ENCODE results near the gene TLE4.

The TLE4 gene

GRCh38 chr9:79701651-79702050, 129.9 kb downstream of the TLE4 start:
- no peak for TF ChIP-seq GATA3 (IDR thresholded peaks at IDR 0.05; ENCODE audit: low read depth, low read length)
- no peak for TF ChIP-seq GATA2 (IDR thresholded peaks at IDR 0.05; ENCODE audit: low read depth, low read length)

- TF ChIP-seq GATA2 (IDR thresholded peaks at IDR 0.05; ENCODE audit: low read depth, low read length): no peak
- no peak for TF ChIP-seq GATA3 (IDR thresholded peaks at IDR 0.05; ENCODE audit: low read depth, low read length)
Measured at GRCh38 chr9:79705704-79706103, 133.9 kb downstream of the TLE4 start.

- no peak for TF ChIP-seq GATA3 (IDR thresholded peaks at IDR 0.05; ENCODE audit: low read depth, low read length)
- no peak for TF ChIP-seq GATA2 (IDR thresholded peaks at IDR 0.05; ENCODE audit: low read depth, low read length)
Measured at GRCh38 chr9:79706512-79706911, 134.7 kb downstream of the TLE4 start.

GRCh38 chr9:79707589-79707988, 135.8 kb downstream of the TLE4 start:
- TF ChIP-seq GATA2 (IDR thresholded peaks at IDR 0.05; ENCODE audit: low read depth, low read length) (no peak), GATA3 (IDR thresholded peaks at IDR 0.05; ENCODE audit: low read depth, low read length) (no peak)

- TF ChIP-seq GATA3 (IDR thresholded peaks at IDR 0.05; ENCODE audit: low read depth, low read length) (no peak), GATA2 (IDR thresholded peaks at IDR 0.05; ENCODE audit: low read depth, low read length) (no peak)
Measured at GRCh38 chr9:79708541-79708940, 136.8 kb downstream of the TLE4 start.

GRCh38 chr9:79709743-79710674, 138.2 kb downstream of the TLE4 start:
- TF ChIP-seq GATA3 (IDR thresholded peaks at IDR 0.05; ENCODE audit: low read depth, low read length) (no peak), GATA2 (IDR thresholded peaks at IDR 0.05; ENCODE audit: low read depth, low read length) (no peak)

GRCh38 chr9:79711874-79712273, 140.1 kb downstream of the TLE4 start:
- TF ChIP-seq GATA2 (IDR thresholded peaks at IDR 0.05; ENCODE audit: low read depth, low read length): no peak
- no peak for TF ChIP-seq GATA3 (IDR thresholded peaks at IDR 0.05; ENCODE audit: low read depth, low read length)

GRCh38 chr9:79719021-79719420, 147.3 kb downstream of the TLE4 start:
- no peak for TF ChIP-seq GATA2 (IDR thresholded peaks at IDR 0.05; ENCODE audit: low read depth, low read length)
- TF ChIP-seq GATA3 (IDR thresholded peaks at IDR 0.05; ENCODE audit: low read depth, low read length): no peak

- TF ChIP-seq GATA3 (IDR thresholded peaks at IDR 0.05; ENCODE audit: low read depth, low read length): no peak
- no peak for TF ChIP-seq GATA2 (IDR thresholded peaks at IDR 0.05; ENCODE audit: low read depth, low read length)
Measured at GRCh38 chr9:79719989-79720388, 148.2 kb downstream of the TLE4 start.

GRCh38 chr9:79731171-79731890, 159.6 kb downstream of the TLE4 start:
- TF ChIP-seq GATA3 (IDR thresholded peaks at IDR 0.05; ENCODE audit: low read depth, low read length): no peak
- no peak for TF ChIP-seq GATA2 (IDR thresholded peaks at IDR 0.05; ENCODE audit: low read depth, low read length)

GRCh38 chr9:79735023-79735779, 163.4 kb downstream of the TLE4 start:
- TF ChIP-seq GATA2 (IDR thresholded peaks at IDR 0.05; ENCODE audit: low read depth, low read length) (no peak), GATA3 (IDR thresholded peaks at IDR 0.05; ENCODE audit: low read depth, low read length) (no peak)

- no peak for TF ChIP-seq GATA2 (IDR thresholded peaks at IDR 0.05; ENCODE audit: low read depth, low read length)
- no peak for TF ChIP-seq GATA3 (IDR thresholded peaks at IDR 0.05; ENCODE audit: low read depth, low read length)
Measured at GRCh38 chr9:79736051-79736450, 164.3 kb downstream of the TLE4 start.

- no peak for TF ChIP-seq GATA2 (IDR thresholded peaks at IDR 0.05; ENCODE audit: low read depth, low read length)
Measured at GRCh38 chr9:79741381-79741780, 169.6 kb downstream of the TLE4 start.

GRCh38 chr9:79742110-79742721, 170.5 kb downstream of the TLE4 start:
- no peak for TF ChIP-seq GATA2 (IDR thresholded peaks at IDR 0.05; ENCODE audit: low read depth, low read length)
- TF ChIP-seq GATA3 (IDR thresholded peaks at IDR 0.05; ENCODE audit: low read depth, low read length): no peak

All from SH-SY5Y (cell line).